ENCODE measurements around the gene VIPR2.

VIPR2 gene

GRCh38 chr7:159139639-159140038, 5.0 kb downstream of the VIPR2 start:
- Histone ChIP-seq H2BK120ac (ENCODE audit: insufficient read depth, low read length, poor library complexity) (no peak overlapping the region), H3K9ac (ENCODE audit: low read length) (no peak overlapping the region), H3K23ac (ENCODE audit: low read length) (no peak overlapping the region), H3K9me3 (ENCODE audit: insufficient read depth, low read depth, low read length) (no peaks in the 10 kb centered on the region), H4K12ac (ENCODE audit: low read depth, low read length) (no peak overlapping the region), H3K79me2 (ENCODE audit: control insufficient read depth, insufficient read depth, low read length, poor library complexity) (no peaks in the 10 kb centered on the region), H4K91ac (ENCODE audit: low read depth, low read length) (no peak overlapping the region), H3K4ac (ENCODE audit: low read depth, low read length) (no peak overlapping the region), H3K27me3 (ENCODE audit: insufficient read depth, low read length) (peaks cover 11% of the 10 kb centered on the region), H3K36me3 (ENCODE audit: control insufficient read depth in 1 of 2, insufficient read depth in 2 of 2, low read length in 2 of 2) (peaks cover 0 to 3% of the 10 kb centered on the region in 2 experiments), H2AK5ac (ENCODE audit: low read length) (no peak overlapping the region), H3K4me1 (ENCODE audit: control insufficient read depth in 1 of 2, insufficient read depth in 2 of 2, low read length in 2 of 2) (peaks cover 3 to 6% of the 10 kb centered on the region in 2 experiments), H2BK12ac (ENCODE audit: low read length) (no peak overlapping the region), H3K18ac (ENCODE audit: low read length) (no peak overlapping the region), H2AFZ (ENCODE audit: insufficient read depth, low read length, poor library complexity) (no peak overlapping the region), H2BK5ac (ENCODE audit: low read depth, low read length, poor library complexity) (no peak overlapping the region), H3K14ac (ENCODE audit: low read length) (no peak overlapping the region), H3K79me1 (ENCODE audit: low read length) (no peaks in the 10 kb centered on the region), H3K4me2 (ENCODE audit: low read length) (no peak overlapping the region), H3K27ac (ENCODE audit: low read depth, low read length) (no peak overlapping the region), H3K4me3 (ENCODE audit: low read depth, low read length) (no peak overlapping the region), H4K8ac (ENCODE audit: low read depth, low read length) (no peak overlapping the region)
- no peak for DNase-seq
- no CpG with 5 or more reads among the region's 10 CpGs for WGBS (ENCODE audit: extremely low coverage, insufficient coverage, insufficient read length)

- no peak overlapping the region for H2BK120ac ChIP-seq (ENCODE audit: insufficient read depth, low read length, poor library complexity)
- H3K9me3 ChIP-seq (ENCODE audit: insufficient read depth, low read depth, low read length) = no peaks in the 10 kb centered on the region
- H2AK5ac ChIP-seq (ENCODE audit: low read length) = no peak overlapping the region
- H4K91ac ChIP-seq (ENCODE audit: low read depth, low read length) = no peak overlapping the region
- no peak for DNase-seq
- no peak overlapping the region for H2BK12ac ChIP-seq (ENCODE audit: low read length)
- no CpG with 5 or more reads among the region's 10 CpGs for WGBS (ENCODE audit: extremely low coverage, insufficient coverage, insufficient read length)
- H3K27ac ChIP-seq (ENCODE audit: low read depth, low read length) = no peak overlapping the region
- H4K8ac ChIP-seq (ENCODE audit: low read depth, low read length) = no peak overlapping the region
- H3K36me3 ChIP-seq (ENCODE audit: control insufficient read depth in 1 of 2, insufficient read depth in 2 of 2, low read length in 2 of 2) = peaks cover 0 to 3% of the 10 kb centered on the region in 2 experiments
- no peak overlapping the region for H3K14ac ChIP-seq (ENCODE audit: low read length)
- no peak overlapping the region for H3K18ac ChIP-seq (ENCODE audit: low read length)
- no peak overlapping the region for H3K9ac ChIP-seq (ENCODE audit: low read length)
- H3K27me3 ChIP-seq (ENCODE audit: insufficient read depth, low read length) = peaks cover 8% of the 10 kb centered on the region
- H2AFZ ChIP-seq (ENCODE audit: insufficient read depth, low read length, poor library complexity) = no peak overlapping the region
- peaks cover 2% of the 10 kb centered on the region in 2 experiments for H3K4me1 ChIP-seq (ENCODE audit: control insufficient read depth in 1 of 2, insufficient read depth in 2 of 2, low read length in 2 of 2)
- no peak overlapping the region for H3K23ac ChIP-seq (ENCODE audit: low read length)
- no peak overlapping the region for H3K4me3 ChIP-seq (ENCODE audit: low read depth, low read length)
- H3K4ac ChIP-seq (ENCODE audit: low read depth, low read length) = no peak overlapping the region
- no peak overlapping the region for H2BK5ac ChIP-seq (ENCODE audit: low read depth, low read length, poor library complexity)
- H4K12ac ChIP-seq (ENCODE audit: low read depth, low read length) = no peak overlapping the region
- no peaks in the 10 kb centered on the region for H3K79me2 ChIP-seq (ENCODE audit: control insufficient read depth, insufficient read depth, low read length, poor library complexity)
- H3K79me1 ChIP-seq (ENCODE audit: low read length) = no peaks in the 10 kb centered on the region
- no peak overlapping the region for H3K4me2 ChIP-seq (ENCODE audit: low read length)
Observed at GRCh38 chr7:159139202-159139601, 5.5 kb downstream of the VIPR2 start.

GRCh38 chr7:159138508-159138907, 6.2 kb downstream of the VIPR2 start:
- H3K27me3 ChIP-seq (ENCODE audit: insufficient read depth, low read length) = peaks cover 2% of the 10 kb centered on the region
- H3K18ac ChIP-seq (ENCODE audit: low read length) = no peak overlapping the region
- H2AFZ ChIP-seq (ENCODE audit: insufficient read depth, low read length, poor library complexity) = no peak overlapping the region
- no peak overlapping the region for H2BK120ac ChIP-seq (ENCODE audit: insufficient read depth, low read length, poor library complexity)
- no peak overlapping the region for H2BK5ac ChIP-seq (ENCODE audit: low read depth, low read length, poor library complexity)
- no peaks in the 10 kb centered on the region for H3K9me3 ChIP-seq (ENCODE audit: insufficient read depth, low read depth, low read length)
- no peak overlapping the region for H3K4me3 ChIP-seq (ENCODE audit: low read depth, low read length)
- no peak overlapping the region for H2AK5ac ChIP-seq (ENCODE audit: low read length)
- no CpG with 5 or more reads among the region's 6 CpGs for WGBS (ENCODE audit: extremely low coverage, insufficient coverage, insufficient read length)
- H2BK12ac ChIP-seq (ENCODE audit: low read length) = no peak overlapping the region
- no peak overlapping the region for H3K9ac ChIP-seq (ENCODE audit: low read length)
- no peak overlapping the region for H4K12ac ChIP-seq (ENCODE audit: low read depth, low read length)
- no peak overlapping the region for H3K4ac ChIP-seq (ENCODE audit: low read depth, low read length)
- H3K79me1 ChIP-seq (ENCODE audit: low read length) = no peaks in the 10 kb centered on the region
- no peaks in the 10 kb centered on the region for H3K79me2 ChIP-seq (ENCODE audit: control insufficient read depth, insufficient read depth, low read length, poor library complexity)
- H3K14ac ChIP-seq (ENCODE audit: low read length) = no peak overlapping the region
- no peak overlapping the region for H3K27ac ChIP-seq (ENCODE audit: low read depth, low read length)
- no peak for DNase-seq
- peaks cover 0 to 3% of the 10 kb centered on the region in 2 experiments for H3K36me3 ChIP-seq (ENCODE audit: control insufficient read depth in 1 of 2, insufficient read depth in 2 of 2, low read length in 2 of 2)
- H4K91ac ChIP-seq (ENCODE audit: low read depth, low read length) = no peak overlapping the region
- H3K4me1 ChIP-seq (ENCODE audit: control insufficient read depth in 1 of 2, insufficient read depth in 2 of 2, low read length in 2 of 2) = no peaks in the 10 kb centered on the region
- H3K4me2 ChIP-seq (ENCODE audit: low read length) = no peak overlapping the region
- no peak overlapping the region for H3K23ac ChIP-seq (ENCODE audit: low read length)
- no peak overlapping the region for H4K8ac ChIP-seq (ENCODE audit: low read depth, low read length)

GRCh38 chr7:159137906-159138305, 6.8 kb downstream of the VIPR2 start:
- Histone ChIP-seq H3K23ac (ENCODE audit: low read length) (no peak overlapping the region), H4K91ac (ENCODE audit: low read depth, low read length) (no peak overlapping the region), H2AFZ (ENCODE audit: insufficient read depth, low read length, poor library complexity) (no peak overlapping the region), H3K9me3 (ENCODE audit: insufficient read depth, low read depth, low read length) (no peaks in the 10 kb centered on the region), H3K4me1 (ENCODE audit: control insufficient read depth in 1 of 2, insufficient read depth in 2 of 2, low read length in 2 of 2) (no peaks in the 10 kb centered on the region), H3K79me1 (ENCODE audit: low read length) (no peaks in the 10 kb centered on the region), H3K36me3 (ENCODE audit: control insufficient read depth in 1 of 2, insufficient read depth in 2 of 2, low read length in 2 of 2) (peaks cover 0 to 3% of the 10 kb centered on the region in 2 experiments), H4K12ac (ENCODE audit: low read depth, low read length) (no peak overlapping the region), H2AK5ac (ENCODE audit: low read length) (no peak overlapping the region), H4K8ac (ENCODE audit: low read depth, low read length) (no peak overlapping the region), H3K27ac (ENCODE audit: low read depth, low read length) (no peak overlapping the region), H3K18ac (ENCODE audit: low read length) (no peak overlapping the region), H3K4me2 (ENCODE audit: low read length) (no peak overlapping the region), H3K14ac (ENCODE audit: low read length) (no peak overlapping the region), H2BK120ac (ENCODE audit: insufficient read depth, low read length, poor library complexity) (no peak overlapping the region), H3K4ac (ENCODE audit: low read depth, low read length) (no peak overlapping the region), H3K79me2 (ENCODE audit: control insufficient read depth, insufficient read depth, low read length, poor library complexity) (no peaks in the 10 kb centered on the region), H3K27me3 (ENCODE audit: insufficient read depth, low read length) (no peaks in the 10 kb centered on the region), H2BK5ac (ENCODE audit: low read depth, low read length, poor library complexity) (no peak overlapping the region), H3K9ac (ENCODE audit: low read length) (no peak overlapping the region), H2BK12ac (ENCODE audit: low read length) (no peak overlapping the region), H3K4me3 (ENCODE audit: low read depth, low read length) (no peak overlapping the region)
- DNase-seq = no peak
- WGBS (ENCODE audit: extremely low coverage, insufficient coverage, insufficient read length) = no CpG with 5 or more reads among the region's 11 CpGs

All from trophoblast cell (in vitro differentiated cells and primary cell).